Ecto neural progenitor cell (in vitro differentiated cells): ENCODE data around the gene ADAMTSL1.

Experiments
- DNase-seq: peaks from one replicate; pipeline ENCODE4 v3.0.0-alpha.2; 2018; ENCODE audit warnings: low spot score

Gene ADAMTSL1

GRCh38 chr9:18610956-18611355 is 137.0 kb downstream of the ADAMTSL1 start:
- no peak for DNase-seq

- DNase-seq = no peak
These were observed 138.0 kb downstream of the ADAMTSL1 start for GRCh38 chr9:18611971-18612370.

DNA sequence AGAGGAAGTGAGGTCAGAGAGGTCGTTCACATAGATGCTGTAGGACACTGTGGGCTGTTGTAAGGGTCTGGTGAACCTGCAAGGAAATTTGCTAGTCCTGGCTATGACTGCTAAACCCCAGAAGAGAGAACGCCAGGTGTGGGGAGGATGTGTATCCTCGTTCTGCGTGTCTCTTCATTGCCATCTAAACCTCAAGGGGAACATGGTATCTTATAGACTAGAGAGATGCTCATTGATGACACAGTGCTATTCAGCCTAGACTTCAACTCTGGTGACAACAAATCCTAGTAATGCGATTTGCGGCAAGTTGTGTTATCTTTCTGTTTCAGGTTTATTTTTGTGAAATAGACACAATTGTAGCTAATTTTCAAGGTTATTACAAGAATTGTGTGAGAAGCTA is 140.2 kb downstream of the ADAMTSL1 start:
- DNase-seq = no peak

- no peak for DNase-seq
These were observed 140.7 kb downstream of the ADAMTSL1 start for GRCh38 chr9:18614651-18615050.

DNA sequence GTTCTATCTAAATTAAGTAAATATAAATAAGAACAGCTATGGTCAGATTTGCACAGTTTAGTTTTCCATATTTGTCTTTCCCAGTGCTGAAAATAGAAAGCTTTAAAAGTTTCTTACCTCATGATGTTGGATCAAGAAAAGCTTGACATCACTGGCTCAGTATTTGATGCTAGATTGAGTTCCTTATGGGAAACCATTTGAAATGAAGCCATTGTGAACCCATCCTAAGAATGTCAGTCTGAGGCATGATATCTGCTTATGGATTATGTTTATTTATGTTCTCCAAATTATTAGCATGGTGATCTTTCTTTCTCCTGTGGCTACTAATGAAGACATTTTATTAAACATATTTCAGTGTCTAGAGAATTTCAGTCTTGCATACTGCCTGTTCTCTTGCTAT is 143.0 kb downstream of the ADAMTSL1 start:
- no peak for DNase-seq

DNA sequence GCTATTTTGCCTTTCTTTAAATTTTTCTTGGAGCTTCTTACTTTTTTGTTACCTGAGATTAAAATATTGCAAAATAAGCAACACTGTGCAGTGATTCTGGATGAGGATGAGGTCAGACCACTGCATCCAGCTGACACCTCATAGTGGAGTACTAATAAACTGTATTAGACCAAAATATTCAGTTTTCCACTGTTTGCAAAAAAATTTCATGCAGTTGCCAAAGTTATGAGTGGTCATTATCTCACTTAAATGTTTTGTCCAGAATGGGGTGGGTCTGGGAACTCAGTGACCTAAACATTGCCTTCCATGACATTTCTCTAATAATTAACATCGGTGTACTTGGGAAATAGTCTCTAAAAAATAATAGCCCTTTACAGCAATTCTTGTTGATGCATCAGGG is 143.8 kb downstream of the ADAMTSL1 start:
- no peak for DNase-seq

GRCh38 chr9:18618862-18619261 is 144.9 kb downstream of the ADAMTSL1 start:
- no peak for DNase-seq

- DNase-seq = no peak
These were observed 148.4 kb downstream of the ADAMTSL1 start for GRCh38 chr9:18622186-18622836.

DNA sequence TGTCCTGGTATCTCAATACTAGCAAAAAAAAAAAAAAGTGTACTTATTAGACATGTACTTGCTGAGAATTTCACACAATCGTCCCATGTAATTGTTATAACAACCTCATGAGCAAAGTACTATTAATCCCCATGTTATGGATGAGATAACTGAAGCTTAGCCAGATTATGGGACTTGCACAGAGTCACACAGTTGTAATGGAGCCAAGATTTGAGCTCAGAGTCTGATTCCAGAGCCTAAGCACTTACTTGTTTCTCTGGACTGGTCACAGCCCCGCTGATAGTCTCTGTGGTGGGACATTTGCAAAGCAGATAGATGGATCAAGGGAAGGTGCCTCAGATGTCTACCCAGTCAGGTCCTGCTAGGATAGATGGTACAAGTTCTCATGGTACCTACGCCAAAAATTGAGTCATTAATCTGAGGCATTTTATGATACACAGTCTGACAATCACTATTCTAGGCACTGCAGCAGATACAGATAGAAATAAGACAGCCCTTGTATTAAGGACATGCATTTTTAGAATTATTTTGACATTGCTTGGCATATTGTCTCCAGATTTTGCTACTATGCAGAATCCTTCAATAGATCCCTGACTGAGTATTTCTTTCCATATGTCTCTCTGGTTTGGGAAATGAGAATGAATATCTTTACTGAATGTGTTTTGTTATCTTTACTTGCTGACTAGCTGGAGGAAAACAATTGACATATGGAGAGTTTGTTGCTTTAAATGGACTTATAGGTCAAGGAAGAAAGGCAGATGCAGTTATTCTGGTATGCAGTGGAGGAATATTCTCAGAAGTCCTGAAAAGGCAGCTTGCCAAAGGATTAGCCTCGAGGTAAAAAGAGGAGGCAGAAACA is 149.5 kb downstream of the ADAMTSL1 start:
- DNase-seq = no peak

DNA sequence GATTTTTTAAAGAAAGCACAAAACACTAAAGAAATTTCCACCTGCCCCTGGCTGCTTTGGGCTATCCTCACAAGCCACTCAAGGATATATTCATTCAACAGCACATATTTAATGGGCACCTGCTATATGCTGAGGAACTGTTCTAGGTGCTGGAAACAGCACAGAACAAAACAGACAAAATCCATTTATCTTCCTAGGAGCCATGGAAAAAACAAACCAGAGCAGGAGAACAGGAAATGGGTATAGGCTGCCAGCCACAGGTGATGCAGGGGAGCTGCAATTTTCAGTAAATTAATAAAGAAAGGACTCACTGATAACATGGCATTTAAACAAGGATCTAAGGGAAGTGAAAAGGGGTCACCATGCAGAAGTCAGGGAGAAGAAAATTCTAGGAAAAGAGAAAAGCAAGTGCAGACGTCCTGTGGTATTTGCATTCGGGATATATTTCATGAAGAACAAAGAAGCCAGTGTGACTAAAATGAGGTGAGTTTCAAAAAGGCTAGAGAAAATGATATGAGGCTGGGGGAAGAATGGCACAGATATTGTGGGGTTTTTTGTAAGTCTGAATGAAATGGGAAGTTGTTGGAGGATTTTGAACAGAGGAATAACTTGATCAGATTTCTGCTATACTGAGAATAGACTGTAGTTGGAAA is 152.2 kb downstream of the ADAMTSL1 start:
- DNase-seq = no peak

DNA sequence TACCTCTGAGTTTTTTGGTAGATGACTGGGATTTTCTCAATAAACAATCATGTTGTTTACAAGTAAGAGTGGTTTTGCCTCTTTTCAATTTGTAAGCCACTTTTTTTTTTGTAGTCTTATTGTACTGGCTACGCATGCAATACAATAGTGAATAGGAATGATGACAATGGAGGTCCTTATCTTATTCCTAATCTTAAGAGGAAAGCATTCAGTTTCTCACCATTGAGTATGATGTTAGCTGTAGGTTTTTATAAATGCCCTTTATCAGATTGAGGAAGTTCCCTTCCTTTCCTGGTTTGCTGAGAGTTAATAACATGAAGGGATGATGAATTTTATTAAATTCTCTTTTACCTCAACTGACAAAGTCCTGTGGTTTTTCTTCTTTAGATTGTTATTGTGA is 155.2 kb downstream of the ADAMTSL1 start:
- DNase-seq = no peak

- no peak for DNase-seq
These were observed 158.9 kb downstream of the ADAMTSL1 start for GRCh38 chr9:18632632-18633403.

GRCh38 chr9:18636781-18637180 is 162.8 kb downstream of the ADAMTSL1 start:
- DNase-seq = no peak

DNA sequence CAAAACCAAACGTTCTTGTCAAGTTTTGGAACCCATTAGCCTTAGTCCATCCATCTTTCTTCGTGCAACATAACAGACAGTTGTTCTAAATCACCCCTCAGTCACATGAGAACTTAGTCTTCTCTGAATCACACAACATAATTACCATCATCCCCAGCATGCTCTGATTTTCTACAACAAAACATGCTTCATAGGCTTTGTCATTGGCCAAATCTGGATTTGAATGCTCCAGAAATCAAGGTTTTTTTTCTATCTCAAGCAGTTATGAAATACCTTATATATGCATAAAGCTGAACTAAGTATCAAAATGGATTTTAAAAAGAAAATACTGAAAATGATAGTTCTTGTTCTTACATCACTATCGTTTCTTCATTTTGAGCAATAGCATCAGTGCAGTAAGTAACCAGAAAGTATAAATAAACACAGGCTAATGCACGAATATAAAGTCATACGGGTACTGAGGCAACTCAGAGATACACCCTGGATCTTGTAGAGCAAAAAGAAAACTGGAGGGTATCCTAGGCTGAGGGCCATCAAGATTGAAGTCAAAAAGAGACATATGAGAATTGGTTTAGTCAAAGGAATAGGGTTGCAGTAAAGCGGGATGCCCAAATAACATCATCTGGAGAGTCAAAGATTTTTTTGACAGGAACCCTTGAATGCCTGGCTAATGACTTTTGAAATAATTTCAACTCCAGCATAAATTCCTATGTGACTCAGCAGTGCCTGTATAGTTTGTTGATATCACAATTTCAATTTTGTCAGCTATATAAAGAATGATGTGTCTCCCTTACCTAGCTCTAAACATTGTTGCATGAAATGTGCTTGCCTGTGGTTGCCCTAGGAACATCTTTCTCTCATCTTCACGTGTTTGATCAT is 164.7 kb downstream of the ADAMTSL1 start:
- no peak for DNase-seq

DNA sequence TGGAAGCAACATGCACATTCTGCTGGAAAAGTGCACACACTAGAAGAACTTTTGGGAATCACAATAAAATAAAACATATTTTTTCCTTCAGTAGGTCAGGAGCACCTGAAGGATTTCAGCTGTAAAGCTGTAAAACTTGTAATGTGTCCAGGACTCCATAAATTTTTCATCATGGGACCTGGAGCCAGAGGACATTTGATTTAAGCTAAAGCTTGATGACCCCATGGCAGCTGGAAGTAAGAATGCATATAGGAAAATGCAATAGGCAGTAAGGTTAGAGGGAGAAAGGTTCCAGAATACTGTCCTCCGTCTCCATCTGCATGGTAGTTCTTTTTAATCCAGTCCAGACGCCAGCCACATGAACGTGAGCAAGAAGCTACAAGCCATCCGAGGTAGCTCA is 166.0 kb downstream of the ADAMTSL1 start:
- DNase-seq = no peak

DNA sequence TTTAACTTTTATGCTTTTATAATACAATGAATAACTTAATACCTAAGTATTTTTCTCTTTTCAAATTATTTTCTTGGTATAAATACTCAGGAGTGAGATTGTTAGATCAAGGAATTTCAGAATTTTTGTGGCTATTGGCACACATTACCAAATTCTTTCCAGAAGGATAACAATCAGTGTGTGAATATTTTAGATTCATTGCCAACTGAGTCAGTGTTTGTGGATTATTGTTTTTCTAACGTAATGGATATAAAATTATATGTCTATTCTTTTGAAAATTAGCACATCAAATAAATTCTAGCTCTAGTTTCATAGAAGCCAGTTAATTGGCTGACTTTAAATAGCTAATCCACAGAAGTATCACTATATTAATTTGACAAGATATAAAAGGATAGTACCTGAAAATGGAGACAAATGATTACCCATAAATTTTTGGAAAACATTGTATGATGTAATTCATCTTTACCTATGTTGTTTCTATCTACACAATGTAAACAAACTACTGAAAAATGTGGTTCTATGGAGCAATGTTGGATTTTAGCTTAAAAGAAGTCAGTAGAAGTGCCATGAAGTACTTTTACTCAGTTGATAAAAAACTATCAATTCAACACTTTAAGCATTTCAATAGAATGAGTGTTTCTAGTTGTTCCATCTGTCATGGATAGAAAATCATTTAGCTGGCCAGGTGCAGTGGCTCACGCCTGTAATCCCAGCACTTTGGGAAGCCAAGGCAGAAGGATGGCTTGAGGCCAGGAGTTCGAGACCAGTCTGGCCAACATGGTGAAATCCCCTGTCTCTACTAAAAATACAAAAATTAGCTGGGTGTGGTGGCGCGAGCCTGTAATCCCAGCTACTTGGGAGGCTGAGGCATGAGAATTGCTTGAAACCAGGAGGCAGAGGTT is 185.1 kb downstream of the ADAMTSL1 start:
- DNase-seq = no peak

DNA sequence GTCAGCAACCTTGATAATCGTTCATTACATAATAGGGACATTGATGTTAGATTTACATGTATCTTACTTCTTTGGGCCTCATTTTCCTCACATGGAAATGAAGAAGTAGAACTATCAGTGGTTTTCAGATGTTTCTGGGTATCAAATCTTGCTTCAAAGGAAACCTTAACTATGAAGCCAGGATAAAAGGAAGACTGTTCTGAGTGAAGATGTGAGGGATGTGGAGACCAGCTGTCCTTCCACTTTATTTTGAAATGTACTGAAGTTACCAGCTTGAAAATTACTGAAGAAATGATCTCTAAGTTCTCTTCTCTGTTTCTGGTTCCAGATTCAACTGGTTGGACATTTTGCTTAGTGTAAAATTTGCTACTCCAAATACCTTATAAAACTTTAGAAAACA is 186.0 kb downstream of the ADAMTSL1 start:
- DNase-seq = no peak

- no peak for DNase-seq
These were observed 188.4 kb downstream of the ADAMTSL1 start for GRCh38 chr9:18662320-18662719.

DNA sequence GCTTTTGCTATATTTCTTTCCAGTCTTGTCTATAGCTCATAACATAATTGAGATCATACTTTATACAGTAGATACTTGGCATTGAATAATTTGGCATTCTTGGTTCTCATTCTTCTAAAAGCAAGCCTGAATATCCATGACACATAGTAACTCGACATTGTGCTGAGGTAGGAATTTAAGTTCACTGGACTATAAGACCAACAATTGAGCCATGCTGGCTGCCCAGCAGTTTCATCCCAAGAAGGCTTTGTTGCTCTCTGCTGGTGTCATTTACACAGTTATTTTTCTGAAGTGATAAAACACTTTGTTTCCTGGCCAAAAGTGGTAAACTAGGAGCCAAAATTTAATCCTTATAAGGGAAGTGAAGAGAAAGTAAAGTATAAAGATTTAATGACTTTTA is 192.0 kb downstream of the ADAMTSL1 start:
- DNase-seq = no peak

DNA sequence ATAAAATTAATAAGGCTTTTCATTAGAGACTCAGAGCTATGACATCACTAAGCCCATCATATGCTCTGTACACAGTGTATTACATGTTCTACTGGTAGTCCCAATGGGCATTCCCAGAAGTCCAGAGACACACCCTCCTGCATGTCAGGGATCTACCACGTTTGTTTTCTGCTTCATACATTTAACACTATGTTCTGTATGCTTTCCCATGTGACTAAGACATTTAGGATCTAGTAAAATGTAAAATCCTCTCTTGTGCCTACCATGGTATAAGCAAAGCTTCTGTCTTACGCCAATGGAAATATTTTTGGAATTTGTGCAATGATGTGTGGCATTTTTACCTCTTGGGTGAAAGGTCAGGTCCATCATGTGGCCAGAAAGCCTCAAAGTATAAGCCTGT is 192.4 kb downstream of the ADAMTSL1 start:
- no peak for DNase-seq
